ENCODE measurements around the gene CACNG8.
A peak's percentile ranks its signal among the peaks of the same experiment; 100 is the strongest.

DNA sequence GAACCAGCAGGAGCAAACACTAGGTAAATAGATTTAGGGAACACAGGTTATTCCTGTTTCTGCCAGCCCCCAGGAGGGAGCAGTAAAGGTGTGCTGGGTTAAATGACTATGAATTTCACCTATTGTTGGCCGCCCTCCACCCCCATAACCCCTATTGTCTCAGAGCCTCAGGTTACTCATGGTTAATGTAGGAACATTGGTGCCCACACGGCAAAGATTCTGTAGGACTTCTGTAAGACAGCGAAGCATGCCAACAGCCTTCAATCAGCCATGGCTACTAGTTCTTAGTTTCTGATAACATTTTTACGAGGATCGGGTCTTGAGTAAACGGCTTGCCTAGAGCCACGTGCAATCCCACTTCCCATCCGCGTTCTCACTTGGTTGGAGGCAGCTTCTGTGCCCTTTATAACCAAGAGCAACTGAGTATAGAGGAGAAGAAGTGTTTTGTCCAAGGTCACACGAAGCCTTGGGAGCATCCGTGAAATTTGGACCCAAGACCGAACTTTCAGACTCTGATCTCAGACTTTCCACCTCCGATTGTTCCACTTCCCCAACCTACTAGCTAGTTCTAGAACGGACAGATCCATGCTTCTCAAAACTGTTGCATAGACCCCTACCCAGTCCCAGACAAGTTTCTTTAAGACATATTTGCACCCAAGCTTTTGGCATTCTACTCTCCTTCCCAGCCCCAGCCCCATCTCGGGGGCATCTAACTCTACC is 5.1 kb upstream of the CACNG8 start:
- TF ChIP-seq OVOL2 (CRISPR knock-in tag; IDR thresholded peaks at IDR 0.05; ENCODE audit: borderline replicate concordance), result no peak
- peak; percentile 63; the same call in 1 of the 2 replicates for TF ChIP-seq SMAD3 (CRISPR knock-in tag; IDR thresholded peaks at IDR 0.05; ENCODE audit: borderline replicate concordance)
- TF ChIP-seq, protein P1, sequence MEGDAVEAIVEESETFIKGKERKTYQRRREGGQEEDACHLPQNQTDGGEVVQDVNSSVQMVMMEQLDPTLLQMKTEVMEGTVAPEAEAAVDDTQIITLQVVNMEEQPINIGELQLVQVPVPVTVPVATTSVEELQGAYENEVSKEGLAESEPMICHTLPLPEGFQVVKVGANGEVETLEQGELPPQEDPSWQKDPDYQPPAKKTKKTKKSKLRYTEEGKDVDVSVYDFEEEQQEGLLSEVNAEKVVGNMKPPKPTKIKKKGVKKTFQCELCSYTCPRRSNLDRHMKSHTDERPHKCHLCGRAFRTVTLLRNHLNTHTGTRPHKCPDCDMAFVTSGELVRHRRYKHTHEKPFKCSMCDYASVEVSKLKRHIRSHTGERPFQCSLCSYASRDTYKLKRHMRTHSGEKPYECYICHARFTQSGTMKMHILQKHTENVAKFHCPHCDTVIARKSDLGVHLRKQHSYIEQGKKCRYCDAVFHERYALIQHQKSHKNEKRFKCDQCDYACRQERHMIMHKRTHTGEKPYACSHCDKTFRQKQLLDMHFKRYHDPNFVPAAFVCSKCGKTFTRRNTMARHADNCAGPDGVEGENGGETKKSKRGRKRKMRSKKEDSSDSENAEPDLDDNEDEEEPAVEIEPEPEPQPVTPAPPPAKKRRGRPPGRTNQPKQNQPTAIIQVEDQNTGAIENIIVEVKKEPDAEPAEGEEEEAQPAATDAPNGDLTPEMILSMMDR (IDR thresholded peaks at IDR 0.05), result no peak
- no peak for TF ChIP-seq NR3C1 (CRISPR knock-in tag; conservative IDR thresholded peaks at IDR 0.05; ENCODE audit: low read depth)
- TF ChIP-seq ZBTB21 (CRISPR knock-in tag; IDR thresholded peaks at IDR 0.05; ENCODE audit: borderline replicate concordance), result no peak
- TF ChIP-seq, protein P2, sequence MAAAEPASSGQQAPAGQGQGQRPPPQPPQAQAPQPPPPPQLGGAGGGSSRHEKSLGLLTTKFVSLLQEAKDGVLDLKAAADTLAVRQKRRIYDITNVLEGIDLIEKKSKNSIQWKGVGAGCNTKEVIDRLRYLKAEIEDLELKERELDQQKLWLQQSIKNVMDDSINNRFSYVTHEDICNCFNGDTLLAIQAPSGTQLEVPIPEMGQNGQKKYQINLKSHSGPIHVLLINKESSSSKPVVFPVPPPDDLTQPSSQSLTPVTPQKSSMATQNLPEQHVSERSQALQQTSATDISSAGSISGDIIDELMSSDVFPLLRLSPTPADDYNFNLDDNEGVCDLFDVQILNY (CRISPR knock-in tag; IDR thresholded peaks at IDR 0.05), result no peak
- TF ChIP-seq, protein P3, sequence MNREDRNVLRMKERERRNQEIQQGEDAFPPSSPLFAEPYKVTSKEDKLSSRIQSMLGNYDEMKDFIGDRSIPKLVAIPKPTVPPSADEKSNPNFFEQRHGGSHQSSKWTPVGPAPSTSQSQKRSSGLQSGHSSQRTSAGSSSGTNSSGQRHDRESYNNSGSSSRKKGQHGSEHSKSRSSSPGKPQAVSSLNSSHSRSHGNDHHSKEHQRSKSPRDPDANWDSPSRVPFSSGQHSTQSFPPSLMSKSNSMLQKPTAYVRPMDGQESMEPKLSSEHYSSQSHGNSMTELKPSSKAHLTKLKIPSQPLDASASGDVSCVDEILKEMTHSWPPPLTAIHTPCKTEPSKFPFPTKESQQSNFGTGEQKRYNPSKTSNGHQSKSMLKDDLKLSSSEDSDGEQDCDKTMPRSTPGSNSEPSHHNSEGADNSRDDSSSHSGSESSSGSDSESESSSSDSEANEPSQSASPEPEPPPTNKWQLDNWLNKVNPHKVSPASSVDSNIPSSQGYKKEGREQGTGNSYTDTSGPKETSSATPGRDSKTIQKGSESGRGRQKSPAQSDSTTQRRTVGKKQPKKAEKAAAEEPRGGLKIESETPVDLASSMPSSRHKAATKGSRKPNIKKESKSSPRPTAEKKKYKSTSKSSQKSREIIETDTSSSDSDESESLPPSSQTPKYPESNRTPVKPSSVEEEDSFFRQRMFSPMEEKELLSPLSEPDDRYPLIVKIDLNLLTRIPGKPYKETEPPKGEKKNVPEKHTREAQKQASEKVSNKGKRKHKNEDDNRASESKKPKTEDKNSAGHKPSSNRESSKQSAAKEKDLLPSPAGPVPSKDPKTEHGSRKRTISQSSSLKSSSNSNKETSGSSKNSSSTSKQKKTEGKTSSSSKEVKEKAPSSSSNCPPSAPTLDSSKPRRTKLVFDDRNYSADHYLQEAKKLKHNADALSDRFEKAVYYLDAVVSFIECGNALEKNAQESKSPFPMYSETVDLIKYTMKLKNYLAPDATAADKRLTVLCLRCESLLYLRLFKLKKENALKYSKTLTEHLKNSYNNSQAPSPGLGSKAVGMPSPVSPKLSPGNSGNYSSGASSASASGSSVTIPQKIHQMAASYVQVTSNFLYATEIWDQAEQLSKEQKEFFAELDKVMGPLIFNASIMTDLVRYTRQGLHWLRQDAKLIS (CRISPR knock-in tag; IDR thresholded peaks at IDR 0.05; ENCODE audit: borderline replicate concordance), result no peak

All from WTC11 (cell line).